ENCODE results near the gene DOCK2.
A peak's percentile ranks its signal among the peaks of the same experiment; 100 is the strongest.
"Not testable (repeated sequence)": the region's sequence is repeated elsewhere in the genome, so short reads cannot be mapped to it uniquely, and the experiment has no call there.

The DOCK2 gene

DNA sequence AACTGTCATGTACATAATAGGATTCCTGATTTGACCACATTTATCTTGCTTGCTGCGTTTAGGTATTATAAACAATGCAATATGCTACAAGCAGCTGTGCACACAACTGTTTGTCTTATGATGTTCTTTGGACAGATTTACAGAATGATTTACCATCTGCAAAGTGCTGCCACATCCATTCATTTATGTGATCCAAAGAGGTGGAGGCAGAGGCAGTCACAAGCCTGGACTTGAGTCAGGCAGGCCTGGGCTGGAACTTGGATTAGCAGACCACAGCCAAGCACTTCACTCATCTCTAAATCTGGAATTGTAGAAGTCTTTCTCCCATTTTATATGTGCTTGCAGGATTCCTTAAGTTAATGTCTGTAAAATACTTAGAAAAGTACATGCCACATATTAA is 194.3 kb downstream of the DOCK2 start:
- DNase-seq (ENCODE audit: low read depth) = peak; percentile 23
- TF ChIP-seq, protein P1, sequence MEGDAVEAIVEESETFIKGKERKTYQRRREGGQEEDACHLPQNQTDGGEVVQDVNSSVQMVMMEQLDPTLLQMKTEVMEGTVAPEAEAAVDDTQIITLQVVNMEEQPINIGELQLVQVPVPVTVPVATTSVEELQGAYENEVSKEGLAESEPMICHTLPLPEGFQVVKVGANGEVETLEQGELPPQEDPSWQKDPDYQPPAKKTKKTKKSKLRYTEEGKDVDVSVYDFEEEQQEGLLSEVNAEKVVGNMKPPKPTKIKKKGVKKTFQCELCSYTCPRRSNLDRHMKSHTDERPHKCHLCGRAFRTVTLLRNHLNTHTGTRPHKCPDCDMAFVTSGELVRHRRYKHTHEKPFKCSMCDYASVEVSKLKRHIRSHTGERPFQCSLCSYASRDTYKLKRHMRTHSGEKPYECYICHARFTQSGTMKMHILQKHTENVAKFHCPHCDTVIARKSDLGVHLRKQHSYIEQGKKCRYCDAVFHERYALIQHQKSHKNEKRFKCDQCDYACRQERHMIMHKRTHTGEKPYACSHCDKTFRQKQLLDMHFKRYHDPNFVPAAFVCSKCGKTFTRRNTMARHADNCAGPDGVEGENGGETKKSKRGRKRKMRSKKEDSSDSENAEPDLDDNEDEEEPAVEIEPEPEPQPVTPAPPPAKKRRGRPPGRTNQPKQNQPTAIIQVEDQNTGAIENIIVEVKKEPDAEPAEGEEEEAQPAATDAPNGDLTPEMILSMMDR (conservative IDR thresholded peaks at IDR 0.05; ENCODE audit: low read length) = no peak

DNA sequence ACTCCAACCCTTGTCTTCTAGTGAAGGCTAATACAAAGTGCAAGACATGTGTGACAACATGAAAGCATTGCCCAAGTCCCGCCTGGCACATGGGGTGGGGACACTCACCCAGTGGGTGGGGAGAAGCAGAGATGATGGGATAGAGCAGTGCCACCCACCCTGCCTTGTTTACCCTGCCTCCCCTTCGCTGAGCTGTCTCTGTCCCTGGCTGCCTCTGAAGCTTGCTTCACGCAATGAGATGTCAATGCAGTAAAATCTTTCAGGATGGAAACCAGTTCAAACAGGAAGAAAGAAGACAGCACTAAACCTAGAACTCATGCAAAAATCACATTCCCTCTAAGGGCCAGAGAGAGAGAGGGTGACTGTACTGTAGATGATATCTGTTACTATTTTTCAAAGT is 195.2 kb downstream of the DOCK2 start:
- H3K4me3 ChIP-seq (ENCODE audit: low read length) = no peak overlapping the region
- TF ChIP-seq, protein P1 (conservative IDR thresholded peaks at IDR 0.05; ENCODE audit: low read length) = no peak
- no peak for DNase-seq (ENCODE audit: low read depth)

More for the DNA sequence above, 194.3 kb downstream of the DOCK2 start:
- no peak overlapping the region for H3K4me3 ChIP-seq (ENCODE audit: low read length)

DNA sequence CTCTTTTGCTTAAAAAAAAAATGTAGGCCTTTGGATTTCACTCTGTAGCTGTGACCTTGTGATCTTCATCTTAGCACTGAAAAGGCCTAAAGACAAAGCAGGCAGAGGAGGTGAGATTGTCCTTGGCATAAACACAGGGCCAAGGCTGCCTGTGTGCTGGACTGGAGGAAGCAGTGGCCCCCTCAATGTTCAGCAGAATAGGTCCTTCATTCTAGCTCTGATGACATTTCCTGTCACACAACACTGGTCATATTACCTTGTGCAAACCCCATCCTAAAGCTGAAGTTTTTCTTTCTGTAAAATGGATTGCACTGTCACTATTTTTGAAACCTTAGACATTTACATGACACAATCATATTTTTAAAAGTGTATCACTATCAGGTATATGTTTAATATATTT is 195.8 kb downstream of the DOCK2 start:
- no peak overlapping the region for H3K4me3 ChIP-seq (ENCODE audit: low read length)
- DNase-seq (ENCODE audit: low read depth) = no peak

DNA sequence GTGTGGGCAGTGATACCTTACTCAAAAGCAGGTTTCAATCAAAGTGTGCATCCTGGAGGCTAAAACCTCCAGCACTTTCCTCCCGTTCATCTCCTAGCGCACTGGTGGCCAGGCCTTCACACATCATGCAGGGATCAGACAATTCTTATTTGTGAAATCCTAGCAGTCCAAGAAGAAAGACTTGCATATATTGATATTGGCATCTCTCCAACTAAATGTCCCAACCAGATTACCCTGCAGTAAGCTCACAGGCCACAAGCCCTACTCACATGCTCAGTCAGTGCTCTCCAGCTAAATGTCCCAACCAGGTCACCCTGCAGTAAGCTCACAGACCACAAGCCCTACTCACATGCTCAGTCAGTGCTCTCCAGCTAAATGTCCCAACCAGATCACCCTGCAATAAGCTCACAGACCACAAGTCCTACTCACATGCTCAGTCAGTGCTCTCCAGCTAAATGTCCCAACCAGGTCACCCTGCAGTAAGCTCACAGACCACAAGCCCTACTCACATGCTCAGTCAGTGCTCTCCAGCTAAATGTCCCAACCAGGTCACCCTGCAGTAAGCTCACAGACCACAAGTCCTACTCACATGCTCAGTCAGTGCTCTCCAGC is 196.7 kb downstream of the DOCK2 start:
- DNase-seq (ENCODE audit: low read depth) = peak; percentile 65
- not testable (repeated sequence) for H3K4me3 ChIP-seq (ENCODE audit: low read length)

More for the DNA sequence above, 195.8 kb downstream of the DOCK2 start:
- TF ChIP-seq, protein P1 (conservative IDR thresholded peaks at IDR 0.05; ENCODE audit: low read length) = no peak

DNA sequence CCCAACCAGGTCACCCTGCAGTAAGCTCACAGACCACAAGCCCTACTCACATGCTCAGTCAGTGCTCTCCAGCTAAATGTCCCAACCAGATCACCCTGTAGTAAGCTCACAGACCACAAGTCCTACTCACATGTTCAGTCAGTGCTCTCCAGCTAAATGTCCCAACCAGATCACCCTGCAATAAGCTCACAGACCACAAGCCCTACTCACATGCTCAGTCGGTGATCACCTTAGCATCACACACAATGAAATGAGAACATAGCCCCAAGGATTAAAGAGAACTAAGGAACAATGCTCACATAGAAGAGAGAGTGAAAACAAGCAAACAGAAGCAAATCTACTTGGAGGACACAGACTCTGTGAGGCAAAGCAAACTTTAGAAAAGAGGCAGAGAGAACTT is 197.5 kb downstream of the DOCK2 start:
- not testable (repeated sequence) for H3K4me3 ChIP-seq (ENCODE audit: low read length)
- peak; percentile 33 for DNase-seq (ENCODE audit: low read depth)

DNA sequence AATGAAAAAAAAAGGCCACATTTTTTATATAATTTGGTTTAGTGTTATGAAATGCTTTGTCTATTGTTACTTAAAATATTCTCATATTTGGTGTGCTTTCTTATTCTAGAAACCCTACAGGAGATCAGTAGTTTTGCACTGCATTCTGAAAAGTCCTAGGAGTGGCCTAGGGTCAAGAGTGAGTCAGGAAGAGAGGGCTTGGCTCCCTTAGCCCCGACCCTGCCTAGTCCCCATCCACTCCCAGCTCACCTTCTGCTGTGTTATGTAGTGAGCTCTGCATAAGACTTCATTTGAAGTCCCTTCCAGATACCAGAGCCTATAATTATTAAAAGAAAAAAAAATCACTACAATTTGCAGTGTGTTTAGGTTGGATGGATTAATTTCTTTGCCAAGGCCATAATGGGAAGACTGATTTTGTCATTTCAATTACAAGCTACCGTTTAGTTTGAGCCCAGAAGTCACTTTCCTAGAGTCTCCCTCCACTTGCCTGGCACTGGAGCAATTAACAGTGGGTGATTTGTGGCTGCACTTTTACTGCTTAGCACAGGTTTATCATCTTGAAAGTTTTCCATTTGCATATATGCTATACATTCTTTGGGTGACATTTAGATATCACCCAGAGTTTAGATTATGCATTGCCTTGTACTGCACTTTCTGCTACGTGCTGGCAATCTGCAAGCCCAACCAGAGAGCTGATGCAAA is 199.9 kb downstream of the DOCK2 start:
- H3K4me3 ChIP-seq (ENCODE audit: low read length) = no peak overlapping the region
- no peak for DNase-seq (ENCODE audit: low read depth)
- TF ChIP-seq, protein P1 (conservative IDR thresholded peaks at IDR 0.05; ENCODE audit: low read length) = no peak

DNA sequence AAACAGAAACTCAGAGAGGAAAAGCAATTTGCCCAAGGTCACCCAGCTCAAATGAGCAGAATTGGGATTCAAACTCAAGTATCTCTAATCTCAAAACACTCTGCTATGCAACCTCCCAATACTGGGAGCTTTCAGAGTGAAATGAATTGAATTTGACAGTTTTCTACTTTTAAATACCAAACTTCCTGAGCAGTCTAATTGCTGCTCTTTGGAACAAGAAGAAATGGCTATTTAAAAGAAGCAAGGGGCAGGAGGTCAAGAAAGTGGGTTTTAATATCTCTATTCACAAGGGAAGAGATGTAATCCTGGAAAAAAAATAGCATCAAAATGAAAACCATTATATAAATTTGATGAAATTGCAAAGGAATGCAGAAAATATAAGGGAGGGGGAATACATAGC is 200.6 kb downstream of the DOCK2 start:
- no peak overlapping the region for H3K4me3 ChIP-seq (ENCODE audit: low read length)
- DNase-seq (ENCODE audit: low read depth) = no peak
- TF ChIP-seq, protein P1 (conservative IDR thresholded peaks at IDR 0.05; ENCODE audit: low read length) = no peak

DNA sequence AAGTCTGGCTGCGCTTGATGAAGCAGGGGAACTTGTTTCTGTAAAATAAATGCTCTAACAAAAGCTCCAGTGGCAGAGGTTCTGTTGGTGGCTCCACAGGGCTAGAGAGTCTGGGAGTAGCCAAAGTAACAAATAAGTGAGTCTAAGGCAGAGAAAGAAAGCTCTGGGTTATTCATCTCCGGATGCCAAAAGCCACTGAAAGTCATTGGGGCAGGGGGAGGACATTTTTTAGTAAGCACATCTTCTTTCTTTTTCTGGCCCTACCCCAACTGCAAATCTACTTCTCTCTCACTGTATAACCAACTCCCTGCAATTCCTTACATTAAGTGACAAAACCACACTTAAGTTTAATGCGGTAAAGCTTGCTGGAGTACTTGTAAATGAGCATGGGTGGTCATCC is 201.6 kb downstream of the DOCK2 start:
- H3K4me3 ChIP-seq (ENCODE audit: low read length) = no peak overlapping the region
- TF ChIP-seq, protein P1 (conservative IDR thresholded peaks at IDR 0.05; ENCODE audit: low read length) = no peak
- DNase-seq (ENCODE audit: low read depth) = no peak

Data from AG10803 (cell line).